ENCODE data around the gene SNCA.

GRCh38 chr4:89722517-89722916, 114.4 kb downstream of the SNCA start:
- TF ChIP-seq CTCF (IDR thresholded peaks at IDR 0.05) = no peak
- TF ChIP-seq ZFX (IDR thresholded peaks at IDR 0.05; ENCODE audit: borderline replicate concordance) = no peak

Data from 22Rv1 (cell line).